Vagina (tissue), 2 donors: ENCODE data around the gene SPNS3. TPM values are rescaled to one million over a fixed set of nuclear protein-coding genes. Genes with fewer than 3 reads are reported as not detected.

ENCODE experiments used
- DNase-seq, 2 donors: peaks; one replicate each; pipeline ENCODE4 v3.0.0-alpha.2; 2017; ENCODE audit errors: extremely low spot score in 2 of 2
- H3K27ac ChIP-seq: fragments of 200-600 bp; sonication (generic); one replicate; pipeline ENCODE4 v1.5.1; 2019
- H3K27me3 ChIP-seq: fragments of 200-600 bp; sonication (generic); one replicate; pipeline ENCODE4 v1.5.1; 2019
- H3K36me3 ChIP-seq, 2 donors: fragments of 200-600 bp; sonication (generic); one replicate each; pipeline ENCODE4 v1.5.1; 2017 to 2019
- H3K4me1 ChIP-seq: fragments of 200-600 bp; sonication (generic); one replicate; pipeline ENCODE4 v1.5.1; 2019
- H3K4me3 ChIP-seq, 2 donors: fragments of 200-600 bp; sonication (generic); 1 replicate in 1 of 2; 2 replicates in 1 of 2; pipeline ENCODE4 v1.5.1; 2016 to 2019
- H3K9me3 ChIP-seq: fragments of 200-600 bp; sonication (generic); one replicate; pipeline ENCODE4 v1.5.1; 2019
- CTCF ChIP-seq, 3 experiments: fragments of 450-650 bp in 2 of 3; fragments of 200-600 bp in 1 of 3; sonication (generic) in 1 of 3; IDR thresholded peaks; one replicate each; pipeline ENCODE4 v1.5.1; 2017 to 2019; ENCODE audit warnings: antibody characterized with exemption in 3 of 3, mild to moderate bottlenecking in 2 of 3, moderate library complexity in 2 of 3
- POLR2A ChIP-seq, 2 donors: fragments of 450-650 bp; IDR thresholded peaks; one replicate each; pipeline ENCODE4 v1.6.1; 2017; ENCODE audit warnings: antibody characterized with exemption in 2 of 2, mild to moderate bottlenecking in 2 of 2, moderate library complexity in 2 of 2
- POLR2AphosphoS5 ChIP-seq, 2 donors: sonication (generic); formaldehyde crosslinking; IDR thresholded peaks; one replicate each; pipeline ENCODE4 v1.9.0; 2017; ENCODE audit warnings: antibody characterized with exemption in 2 of 2, mild to moderate bottlenecking in 2 of 2, low read depth in 1 of 2; ENCODE audit not compliant: insufficient read depth in 1 of 2
- intact Hi-C: fragments of 100-400 bp; cut with DNase I; formaldehyde crosslinking; loops from one replicate; pipeline ENCODE4 v1.15.1; 2023
- total RNA-seq: library from RNA; depleted of rRNA; stranded (reverse); fragments of >200 nt; gene quantifications from one replicate; pipeline ENCODE4 v1.2.3, GENCODE V29; 2016

The SPNS3 gene
- total RNA-seq, 1 donor from 2014 or later: not detected

- Histone ChIP-seq H3K27me3 (no peaks in the 10 kb centered on the region), H3K36me3 (no peaks in the 10 kb centered on the region), H3K9me3 (no peaks in the 10 kb centered on the region), H3K27ac (no peak overlapping the region), H3K4me1 (peaks cover 27% of the 10 kb centered on the region), H3K4me3 (peak overlapping the region; percentile 46 to 49)
- intact Hi-C loops: no loop called here
- no peak for DNase-seq
- TF ChIP-seq POLR2A (IDR thresholded peaks at IDR 0.05) (no peak), POLR2AphosphoS5 (IDR thresholded peaks at IDR 0.05; ENCODE audit: insufficient read depth in 1 of 2, low read depth in 1 of 2) (no peak), CTCF (IDR thresholded peaks at IDR 0.05) (no peak)
Observed at GRCh38 chr17:4500191-4500571, 66.4 kb downstream of the SPNS3 start.

DNA sequence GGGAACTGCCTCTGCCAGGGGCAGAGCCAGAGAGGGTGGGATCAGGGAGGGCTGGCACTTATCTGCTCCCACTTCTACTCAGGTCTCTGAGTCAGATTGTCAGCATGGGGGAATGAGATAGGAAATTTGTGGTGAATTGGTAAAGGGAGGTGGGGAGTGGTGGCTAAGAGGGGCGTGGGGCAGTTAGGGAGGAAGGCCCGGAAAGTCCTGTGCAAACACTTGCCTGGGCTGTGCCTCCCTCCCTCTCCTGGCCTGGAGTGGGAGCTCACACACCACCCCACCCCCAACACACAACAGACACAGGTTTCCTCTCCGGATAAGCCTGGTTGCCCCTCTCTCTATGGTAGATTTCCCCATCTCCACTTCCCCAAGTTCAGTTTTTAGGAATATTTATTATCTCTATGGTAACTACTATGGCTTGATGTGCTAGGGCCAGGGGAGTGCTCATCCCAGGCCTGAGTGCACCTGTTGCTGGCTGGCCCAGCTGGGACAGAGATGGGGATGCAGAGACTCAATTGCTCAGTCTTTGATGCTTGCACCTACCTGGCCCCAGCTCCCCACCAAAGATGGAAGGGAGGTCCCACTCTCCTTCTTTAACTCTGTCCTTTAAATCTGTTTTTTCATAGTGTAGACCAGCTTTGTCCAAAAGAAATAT lies 67.7 kb downstream of the SPNS3 start:
- Histone ChIP-seq H3K9me3 (no peaks in the 10 kb centered on the region), H3K4me1 (peaks cover 27% of the 10 kb centered on the region), H3K27me3 (no peaks in the 10 kb centered on the region), H3K4me3 (peak overlapping the region in 1 of 2 donors; percentile 46), H3K36me3 (no peaks in the 10 kb centered on the region), H3K27ac (no peak overlapping the region)
- TF ChIP-seq CTCF (IDR thresholded peaks at IDR 0.05): no peak
- TF ChIP-seq POLR2AphosphoS5 (IDR thresholded peaks at IDR 0.05; ENCODE audit: insufficient read depth in 1 of 2, low read depth in 1 of 2): no peak
- no peak for TF ChIP-seq POLR2A (IDR thresholded peaks at IDR 0.05)
- intact Hi-C loops: no loop called here
- DNase-seq: no peak

- H3K9me3 ChIP-seq: no peaks in the 10 kb centered on the region
- no peak for TF ChIP-seq CTCF (IDR thresholded peaks at IDR 0.05)
- TF ChIP-seq POLR2A (IDR thresholded peaks at IDR 0.05): no peak
- TF ChIP-seq POLR2AphosphoS5 (IDR thresholded peaks at IDR 0.05; ENCODE audit: insufficient read depth in 1 of 2, low read depth in 1 of 2): no peak
- no peak for DNase-seq
- H3K4me3 ChIP-seq: no peak overlapping the region
- no peak overlapping the region for H3K27ac ChIP-seq
- intact Hi-C loops: no loop called here
- H3K27me3 ChIP-seq: no peaks in the 10 kb centered on the region
- H3K36me3 ChIP-seq: no peaks in the 10 kb centered on the region
- H3K4me1 ChIP-seq: peaks cover 26% of the 10 kb centered on the region
Observed at GRCh38 chr17:4502466-4503154, 68.9 kb downstream of the SPNS3 start.

DNA sequence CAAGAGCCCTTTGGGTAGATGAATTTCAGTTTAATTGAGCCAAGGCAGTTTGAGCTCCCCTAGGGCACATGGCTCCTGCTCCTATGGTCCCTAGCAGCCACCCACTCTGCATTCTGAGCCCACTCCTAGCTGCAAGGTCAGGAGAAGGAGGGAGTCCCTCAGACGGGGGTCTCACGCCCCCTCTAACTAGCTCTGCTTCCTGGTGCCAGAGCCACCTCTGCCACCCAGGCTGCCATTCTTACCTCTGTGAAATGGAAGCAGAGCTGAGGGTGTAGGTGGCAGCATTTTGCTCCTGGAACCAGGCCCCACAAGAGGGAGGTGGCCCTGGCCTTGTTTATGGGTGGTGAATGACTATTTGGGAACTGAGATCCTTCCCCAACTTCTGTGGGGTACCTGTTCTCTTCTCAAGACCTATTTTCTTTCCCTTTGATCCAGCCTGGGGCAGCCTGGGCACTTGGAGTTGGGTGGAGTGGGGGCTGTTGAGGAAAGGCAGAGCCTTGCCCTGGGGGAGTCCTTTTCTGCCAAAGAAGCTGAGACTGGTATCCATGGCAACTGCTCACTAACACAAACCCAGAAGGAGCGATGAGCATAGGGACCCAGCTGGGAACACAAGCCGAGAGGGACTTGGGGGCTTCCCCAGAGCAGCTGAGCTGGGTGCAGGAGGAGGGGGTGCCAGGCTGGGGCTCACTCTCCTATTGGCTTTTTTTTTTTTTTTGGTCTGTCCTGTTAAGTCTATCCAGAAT lies 69.7 kb downstream of the SPNS3 start:
- Histone ChIP-seq H3K27me3 (no peaks in the 10 kb centered on the region), H3K4me1 (peaks cover 18% of the 10 kb centered on the region), H3K36me3 (no peaks in the 10 kb centered on the region), H3K4me3 (no peak overlapping the region), H3K27ac (no peak overlapping the region), H3K9me3 (no peaks in the 10 kb centered on the region)
- TF ChIP-seq CTCF (IDR thresholded peaks at IDR 0.05) (no peak), POLR2A (IDR thresholded peaks at IDR 0.05) (no peak), POLR2AphosphoS5 (IDR thresholded peaks at IDR 0.05; ENCODE audit: insufficient read depth in 1 of 2, low read depth in 1 of 2) (no peak)
- no peak for DNase-seq
- intact Hi-C loops: no loop called here
